NCI-H2107 treated with DMSO at 0.1 percent for 48 hours (cell line): ENCODE data around the gene CA12.

Experiments used
- DNase-seq: peaks from one replicate; lab custom pipeline; 2025; ENCODE audit not compliant: unreplicated experiment; lab: John Stamatoyannopoulos, UW

The CA12 gene

DNA sequence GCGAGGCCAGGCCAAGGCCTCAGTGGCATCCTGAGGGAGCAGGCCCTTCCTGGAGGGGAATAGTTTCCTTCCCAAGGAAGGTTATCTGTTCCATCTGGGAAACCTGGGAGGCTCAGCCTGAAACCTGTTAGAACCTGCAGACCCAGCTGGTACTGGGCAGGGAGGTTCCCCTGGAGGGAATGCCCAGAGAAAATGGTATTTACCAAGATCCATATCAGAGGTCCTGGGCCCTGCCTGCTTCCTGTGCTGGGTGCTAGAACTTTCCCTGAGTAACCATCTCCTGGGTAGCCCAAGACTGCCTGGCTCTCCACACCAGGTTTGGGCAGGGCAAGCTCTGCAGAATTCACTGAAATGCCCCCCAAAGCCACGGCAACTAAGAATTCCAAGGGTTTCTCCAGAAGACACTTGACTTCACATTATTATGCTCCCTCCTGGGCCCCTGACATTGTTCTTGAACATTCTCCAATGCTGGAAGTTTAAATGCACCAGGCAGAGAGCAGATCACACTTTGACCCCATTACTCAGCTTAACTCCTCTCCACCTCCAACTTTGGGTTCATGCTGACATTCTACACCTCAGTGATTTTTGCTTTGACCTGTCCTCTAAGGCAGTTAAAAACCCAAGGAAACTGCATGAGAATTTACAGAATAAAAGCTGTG is 2.0 kb downstream of the CA12 start:
- DNase-seq, result no peak

DNA sequence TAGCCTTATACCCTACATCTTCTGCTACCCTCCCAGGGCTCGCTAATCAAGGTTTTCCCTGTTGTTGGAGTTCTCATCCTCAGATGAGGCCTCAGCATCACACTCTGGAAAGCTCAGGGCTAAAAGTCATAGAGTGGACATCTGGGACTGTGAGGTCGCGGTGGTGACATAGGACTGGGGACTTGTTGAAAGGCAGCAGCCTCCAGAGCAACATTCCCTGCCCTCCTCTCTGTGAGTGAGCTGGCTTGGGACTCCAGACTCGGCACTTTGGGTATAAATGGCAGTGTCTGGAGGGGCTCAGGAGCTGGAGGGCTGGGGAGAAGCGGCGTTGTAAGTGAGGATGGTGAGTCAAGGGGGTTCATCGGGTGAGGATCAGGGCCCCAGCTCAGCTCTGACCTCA is 2.7 kb downstream of the CA12 start:
- DNase-seq, result no peak

DNA sequence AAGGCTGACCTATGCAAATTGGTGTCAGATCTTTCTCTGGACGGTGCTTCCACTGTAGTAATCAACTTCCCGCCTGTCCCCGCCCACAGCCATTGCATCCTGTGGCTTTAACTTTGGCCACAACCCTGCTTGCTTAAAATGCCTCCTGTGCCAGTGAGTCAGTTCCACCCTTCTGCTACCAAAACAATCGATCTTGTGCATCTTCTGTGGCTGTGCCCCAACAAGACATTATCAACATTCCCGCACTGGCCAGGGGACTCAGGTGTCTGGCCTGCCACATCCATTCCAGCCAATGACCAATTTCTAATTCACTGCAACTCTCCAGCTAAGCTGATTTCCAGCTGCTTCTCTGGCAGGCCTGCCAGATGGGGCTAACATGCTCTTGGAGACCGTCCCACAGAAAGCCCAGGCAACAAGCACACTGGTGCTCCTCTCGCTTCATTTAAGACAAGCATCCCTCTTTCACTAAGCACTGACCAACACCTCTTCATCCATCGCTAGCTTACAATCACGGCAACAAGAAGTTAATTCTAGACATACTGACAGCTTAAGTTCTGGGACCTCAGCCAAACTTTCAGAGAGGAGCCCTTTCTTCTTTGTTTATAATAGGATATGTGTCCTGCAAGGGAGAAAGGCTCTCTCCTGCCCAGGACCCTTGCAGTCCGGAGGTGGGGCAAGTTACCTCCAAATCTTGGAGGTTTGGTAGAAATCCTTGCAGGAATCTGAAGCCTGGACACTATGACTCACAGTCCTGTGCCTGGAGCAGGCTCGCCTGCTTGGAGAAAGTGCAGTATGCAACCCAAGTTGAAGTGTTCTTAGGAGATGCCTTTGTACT is 6.7 kb downstream of the CA12 start:
- no peak for DNase-seq

DNA sequence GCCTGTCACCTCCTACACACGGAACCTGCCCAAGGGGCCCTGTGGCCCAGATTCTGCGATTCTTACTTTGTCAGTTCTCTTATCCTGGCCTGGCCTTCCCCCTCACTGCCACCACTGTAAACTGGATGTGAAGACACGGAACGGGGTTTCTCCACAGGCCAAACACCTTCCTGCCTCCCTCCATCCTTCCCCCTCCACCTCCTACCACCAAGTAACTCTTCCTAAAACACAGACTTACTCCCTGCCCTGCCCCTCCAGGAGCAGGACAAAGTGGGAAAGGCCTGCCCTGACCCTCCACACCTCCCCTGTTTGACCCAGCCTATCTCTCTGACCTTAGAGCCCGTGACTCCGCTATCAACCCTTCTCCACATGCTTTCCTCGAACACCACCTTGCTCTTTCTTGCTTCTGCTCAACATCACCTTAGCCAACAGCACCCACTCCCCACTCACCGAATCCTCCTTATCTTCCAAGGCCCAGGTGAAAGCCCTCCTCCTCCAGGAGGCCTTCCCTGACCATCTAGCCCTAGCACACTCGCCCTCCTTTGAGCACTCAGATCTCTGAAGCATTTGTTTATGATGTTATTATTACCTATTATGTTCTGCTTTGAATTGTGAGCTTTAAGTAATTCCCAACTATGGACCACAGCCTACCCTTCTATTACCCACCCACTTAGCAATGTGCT is 7.6 kb downstream of the CA12 start:
- DNase-seq, result no peak

DNA sequence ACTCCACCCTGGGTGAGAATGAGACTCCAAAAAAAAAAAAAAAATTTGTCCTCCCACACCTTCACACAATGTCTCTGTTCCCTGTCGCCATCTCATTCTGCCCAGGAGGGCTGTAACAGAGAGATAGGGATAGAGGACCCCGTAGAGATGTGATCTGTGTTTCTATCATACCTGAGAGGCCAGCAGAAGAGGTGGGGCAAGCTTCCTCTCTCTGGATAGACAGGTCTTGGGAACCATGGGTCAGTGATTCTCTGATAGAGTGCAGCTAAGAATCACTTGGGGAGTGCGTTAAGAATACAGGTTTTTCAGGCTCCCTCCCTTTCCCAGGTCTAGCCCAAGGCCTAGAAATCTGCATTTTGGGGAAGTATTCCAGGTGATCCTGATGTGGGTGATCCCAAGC is 8.3 kb downstream of the CA12 start:
- DNase-seq, result no peak

DNA sequence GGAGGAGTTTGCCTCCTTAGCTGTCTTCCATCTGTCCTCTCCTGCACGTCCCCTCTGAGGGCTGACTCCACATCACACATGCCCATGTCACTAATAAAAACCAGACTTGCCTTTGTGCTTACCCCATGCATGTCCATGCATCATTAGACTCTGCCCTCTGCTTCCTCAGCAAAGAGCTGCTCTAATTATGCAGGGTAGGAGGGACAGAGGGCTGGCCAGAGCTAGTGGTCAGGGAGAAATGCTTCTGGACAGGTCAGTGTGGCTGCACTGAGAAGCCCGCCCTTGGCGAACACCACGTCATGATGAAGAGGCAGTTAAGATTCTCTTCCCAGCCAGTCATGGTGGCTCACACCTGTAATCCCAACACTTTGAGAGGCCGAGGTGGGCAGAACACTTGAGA is 8.9 kb downstream of the CA12 start:
- no peak for DNase-seq

- no peak for DNase-seq
These were observed 9.5 kb downstream of the CA12 start for GRCh38 chr15:63372018-63372705.

GRCh38 chr15:63371297-63371918 is 10.2 kb downstream of the CA12 start:
- DNase-seq, result no peak

DNA sequence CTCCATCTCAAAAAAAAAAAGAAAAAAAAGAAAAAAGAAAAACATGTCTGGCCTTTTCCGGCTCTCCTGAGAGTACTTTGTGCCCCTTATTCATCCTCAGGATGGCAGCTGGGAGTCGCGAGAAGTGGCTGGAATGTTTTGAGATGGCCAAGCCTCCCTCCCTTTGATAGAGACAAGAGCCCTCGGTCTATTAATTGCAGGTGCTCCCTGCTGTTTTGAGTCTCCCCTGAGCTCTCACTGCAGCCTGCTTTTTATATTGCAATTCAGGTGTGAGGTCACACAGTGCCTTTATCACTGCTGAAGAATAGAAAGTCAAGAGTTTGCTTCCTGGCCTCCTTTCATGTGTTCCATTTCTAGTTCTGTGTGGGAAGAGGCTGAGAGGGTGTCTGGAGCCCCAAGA is 10.9 kb downstream of the CA12 start:
- DNase-seq, result peak; percentile 69

- DNase-seq, result no peak
These were observed 11.9 kb downstream of the CA12 start for GRCh38 chr15:63369781-63370180.

DNA sequence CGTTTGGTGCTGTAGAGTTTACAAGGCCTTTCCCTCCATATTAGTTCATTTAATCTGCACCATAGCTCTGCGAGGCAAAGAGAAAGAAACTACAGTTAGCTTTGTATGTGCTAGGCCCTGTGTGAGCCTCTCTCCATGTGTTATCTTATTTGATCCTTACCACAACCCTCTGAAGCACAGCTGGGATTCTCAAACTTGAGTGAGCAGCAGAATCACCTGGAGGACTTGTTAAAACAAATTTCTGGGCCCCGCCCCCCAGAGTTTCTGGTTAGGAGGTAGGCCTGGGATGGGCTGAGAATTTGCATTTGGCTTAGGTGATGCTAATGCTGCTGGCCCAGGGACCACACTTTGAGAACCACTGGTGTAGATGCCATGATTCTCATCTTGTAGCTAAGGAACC is 12.3 kb downstream of the CA12 start:
- DNase-seq, result no peak

DNA sequence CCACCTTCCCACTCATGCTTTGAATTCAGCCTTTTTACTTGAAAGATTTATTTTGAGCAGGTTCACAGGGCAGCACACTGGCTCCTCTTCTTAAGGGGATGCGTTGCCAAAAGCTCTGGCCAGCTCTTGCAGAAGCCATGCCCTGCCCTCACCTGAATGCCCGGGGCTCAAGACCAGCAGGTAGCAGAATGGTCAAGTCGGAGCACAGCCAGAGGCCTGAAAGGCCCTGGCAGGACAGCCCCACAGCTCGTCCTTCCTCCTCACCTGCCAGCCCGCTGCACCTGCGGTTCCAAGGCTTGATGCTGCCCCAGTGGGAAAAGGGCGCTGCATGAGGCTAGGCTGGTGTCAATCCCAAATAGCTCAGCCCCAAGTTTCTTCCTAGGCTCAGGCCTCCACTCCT is 13.1 kb downstream of the CA12 start:
- no peak for DNase-seq

DNA sequence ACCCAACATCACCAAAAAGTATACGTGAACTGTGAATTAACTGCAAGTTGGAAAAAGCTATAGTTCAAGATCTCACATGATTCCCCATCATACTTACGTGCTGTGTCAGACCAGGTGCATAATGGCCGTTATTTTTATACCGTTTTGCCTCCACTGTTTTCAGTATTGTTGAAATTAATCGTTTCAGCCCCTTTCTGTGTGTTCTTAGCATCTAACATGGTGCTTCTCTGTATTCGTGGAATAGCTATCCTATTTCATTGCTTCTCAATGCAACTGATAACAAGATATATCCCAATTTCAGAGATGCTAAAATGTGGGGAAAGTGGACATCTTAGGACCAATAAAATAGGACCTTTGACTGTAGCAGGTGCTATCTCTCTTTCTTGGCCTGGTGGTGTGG is 13.7 kb downstream of the CA12 start:
- no peak for DNase-seq

GRCh38 chr15:63367390-63367789 is 14.3 kb downstream of the CA12 start:
- DNase-seq, result no peak

GRCh38 chr15:63366451-63366850 is 15.2 kb downstream of the CA12 start:
- no peak for DNase-seq

DNA sequence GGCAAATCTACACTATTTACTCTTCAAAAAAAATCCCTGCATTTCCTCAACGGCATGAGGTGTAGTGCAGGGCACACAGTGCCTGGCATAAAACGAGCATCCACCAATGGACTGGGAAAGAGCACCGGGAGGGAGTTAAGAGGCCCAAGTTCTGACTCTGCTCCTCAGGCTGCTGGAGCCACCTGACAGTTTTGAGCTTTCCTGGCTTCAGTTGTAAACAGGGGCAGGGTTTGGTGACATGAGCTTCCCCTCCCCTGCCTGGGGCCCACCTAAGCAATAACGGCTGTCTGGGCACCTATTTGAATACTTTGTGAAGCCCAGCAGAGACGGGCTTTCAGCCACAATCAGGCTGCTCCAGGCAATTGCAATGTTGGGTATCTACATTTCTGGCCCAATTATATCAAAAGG is 16.4 kb downstream of the CA12 start:
- DNase-seq, result no peak

GRCh38 chr15:63364399-63365272 is 17.0 kb downstream of the CA12 start:
- no peak for DNase-seq

- DNase-seq, result no peak
These were observed 18.4 kb downstream of the CA12 start for GRCh38 chr15:63363292-63363691.

DNA sequence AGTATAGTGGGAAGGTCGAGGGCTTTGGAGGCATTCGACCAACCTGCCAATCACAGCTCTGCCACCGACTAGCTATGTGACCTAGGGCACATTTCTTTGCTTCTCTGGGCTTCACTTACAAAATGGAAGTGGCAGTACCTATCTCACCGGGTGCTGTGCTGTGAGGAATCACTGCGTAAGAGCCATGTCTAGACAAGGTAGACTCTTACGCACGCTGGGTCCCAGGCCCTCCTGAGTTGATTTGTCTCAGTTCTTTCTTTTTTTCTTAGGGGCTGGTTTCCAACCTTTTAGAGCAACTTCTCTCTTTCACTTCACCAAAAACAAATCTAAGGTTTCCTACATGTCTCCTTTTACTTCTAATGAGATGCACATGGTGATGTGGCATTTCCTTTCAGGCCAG is 18.8 kb downstream of the CA12 start:
- DNase-seq, result no peak

DNA sequence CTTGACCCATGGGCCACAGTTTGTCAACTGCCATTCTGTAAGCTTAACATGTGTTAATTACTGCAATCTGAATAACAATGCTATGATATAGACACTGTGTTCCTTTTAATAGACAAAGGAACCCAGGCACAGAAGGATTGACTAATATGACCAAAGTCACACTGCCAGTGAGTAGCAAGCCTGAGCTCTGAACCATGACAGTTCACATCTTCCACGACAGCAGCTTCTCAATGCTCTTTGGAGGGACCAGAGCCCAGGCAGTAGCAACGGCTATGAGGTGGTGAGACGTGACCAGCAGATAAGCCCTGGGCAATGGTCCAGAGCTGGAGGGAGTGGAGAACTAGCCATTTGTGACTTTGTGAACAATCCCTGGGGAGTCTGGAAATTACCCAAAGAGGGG is 19.4 kb downstream of the CA12 start:
- DNase-seq, result no peak
